HepG2 (cell line): ENCODE data around the gene TMEM121. TPM values are rescaled to one million over a fixed set of nuclear protein-coding genes. Genes with fewer than 3 reads are reported as not detected.
A peak's percentile ranks its signal among the peaks of the same experiment; 100 is the strongest.

ENCODE experiments used
- HMG20A ChIP-seq: IDR thresholded peaks from 2 replicates; pipeline ENCODE4 v1.6.1; 2016; ENCODE audit warnings: borderline replicate concordance
- NFRKB ChIP-seq: fragments of 450-650 bp; IDR thresholded peaks from 2 replicates; pipeline ENCODE4 v1.6.1; 2017
- NR2C2 ChIP-seq: sonication (generic); formaldehyde crosslinking; IDR thresholded peaks from 2 replicates; pipeline ENCODE4 v1.4.0; 2020; ENCODE audit warnings: missing genetic modification reagents, mild to moderate bottlenecking, moderate library complexity, borderline replicate concordance
- PATZ1 ChIP-seq: sonication (generic); formaldehyde crosslinking; IDR thresholded peaks from 2 replicates; pipeline ENCODE4 v1.4.0; 2020; ENCODE audit warnings: missing genetic modification reagents
- POLR2G ChIP-seq: fragments of 200-400 bp; formaldehyde crosslinking; IDR thresholded peaks from 2 replicates; pipeline ENCODE4 v1.6.1; 2018; ENCODE audit warnings: mild to moderate bottlenecking, low read depth, low read length, moderate library complexity
- RBFOX2 ChIP-seq: fragments of 200-400 bp; formaldehyde crosslinking; IDR thresholded peaks from 2 replicates; pipeline ENCODE4 v1.6.1; 2017; ENCODE audit warnings: low read depth, mild to moderate bottlenecking, low read length
- SIX4 ChIP-seq: sonication (generic); formaldehyde crosslinking; IDR thresholded peaks from 2 replicates; pipeline ENCODE4 v1.4.0; 2020; ENCODE audit warnings: missing genetic modification reagents
- TP53 ChIP-seq: sonication (generic); formaldehyde crosslinking; conservative IDR thresholded peaks from 2 replicates; pipeline ENCODE4 v1.4.0; 2020; ENCODE audit warnings: missing genetic modification reagents
- TRIM24 ChIP-seq: sonication (generic); formaldehyde crosslinking; IDR thresholded peaks from 2 replicates; pipeline ENCODE4 v1.8.0; 2022; ENCODE audit warnings: mild to moderate bottlenecking, missing genetic modification reagents
- YEATS2 ChIP-seq: sonication (generic); formaldehyde crosslinking; IDR thresholded peaks from 2 replicates; pipeline ENCODE4 v1.4.0; 2020; ENCODE audit warnings: missing genetic modification reagents, borderline replicate concordance
- ZFX ChIP-seq: sonication (generic); formaldehyde crosslinking; IDR thresholded peaks from 2 replicates; pipeline ENCODE4 v1.4.0; 2020; ENCODE audit warnings: mild to moderate bottlenecking, low read depth, missing genetic modification reagents, moderate library complexity
- ZMYM2 ChIP-seq: sonication (generic); formaldehyde crosslinking; IDR thresholded peaks from 2 replicates; pipeline ENCODE4 v1.8.0; 2022; ENCODE audit warnings: mild to moderate bottlenecking, missing genetic modification reagents
- ZNF407 ChIP-seq: sonication (generic); formaldehyde crosslinking; IDR thresholded peaks from one replicate; pipeline ENCODE4 v1.5.1; 2020; ENCODE audit warnings: mild to moderate bottlenecking, missing genetic modification reagents; ENCODE audit errors: not compliant biosample characterization
- ZXDC ChIP-seq: sonication (generic); formaldehyde crosslinking; IDR thresholded peaks from 2 replicates; pipeline ENCODE4 v1.5.0; 2020; ENCODE audit warnings: mild to moderate bottlenecking, missing genetic modification reagents
- polyA plus RNA-seq, 8 experiments: library from polyadenylated mRNA; depleted of rRNA in 3 of 8; stranded (reverse) in 7 of 8; unstranded in 1 of 8; fragments of >200 nt; fragmentation: Illumina TruSeq in 4 of 8; extraction: Trizol in 4 of 8; gene quantifications; 2 replicates each; pipeline versions ENCODE4 v1.2.1 to v1.2.3, GENCODE V29; 2011 to 2016; ENCODE audit warnings: low read depth in 4 of 8, missing spikeins in 1 of 8, mixed read lengths in 1 of 8; ENCODE audit not compliant: insufficient read depth in 1 of 8
- total RNA-seq, 5 experiments: library from RNA; depleted of rRNA; stranded (reverse); fragments of >200 nt; fragmentation: Illumina TruSeq; extraction: Trizol; gene quantifications; 2 replicates each; pipeline ENCODE4 v1.2.3, GENCODE V29; 2016; ENCODE audit warnings: low read depth in 1 of 5
- TF ChIP-seq, protein P1 (sequence below): sonication (generic); formaldehyde crosslinking; IDR thresholded peaks from 2 replicates; pipeline ENCODE4 v1.9.0; 2022; ENCODE audit warnings: missing genetic modification reagents, mild to moderate bottlenecking, borderline replicate concordance

TMEM121 gene
- total and polyA plus RNA-seq, 2 of the 13 experiments (the other 11 are each of a cell fraction or from before 2014, with no cell fraction given): 6.6 to 19.0 TPM

GRCh38 chr14:105487449-105487985, 38.9 kb upstream of the TMEM121 start (continued):
- TF ChIP-seq PATZ1 (CRISPR knock-in tag) (0 out of 2 replicates have a peak, but pooled peaks have one; percentile 10), ZNF407 (no peak), NFRKB (no peak), TP53 (CRISPR knock-in tag) (no peak), TRIM24 (CRISPR knock-in tag) (no peak), YEATS2 (CRISPR knock-in tag) (no peak), ZFX (CRISPR knock-in tag) (peak; percentile 15), RBFOX2 (peak; percentile 63; the same call in 1 of the 2 replicates), HMG20A (CRISPR knock-in tag) (no peak), ZMYM2 (no peak), POLR2G (no peak; the same call in 1 of the 2 replicates), ZXDC (no peak), SIX4 (CRISPR knock-in tag) (no peak), NR2C2 (CRISPR knock-in tag) (peak; percentile 57; the same call in 1 of the 2 replicates)
- TF ChIP-seq, protein P1, sequence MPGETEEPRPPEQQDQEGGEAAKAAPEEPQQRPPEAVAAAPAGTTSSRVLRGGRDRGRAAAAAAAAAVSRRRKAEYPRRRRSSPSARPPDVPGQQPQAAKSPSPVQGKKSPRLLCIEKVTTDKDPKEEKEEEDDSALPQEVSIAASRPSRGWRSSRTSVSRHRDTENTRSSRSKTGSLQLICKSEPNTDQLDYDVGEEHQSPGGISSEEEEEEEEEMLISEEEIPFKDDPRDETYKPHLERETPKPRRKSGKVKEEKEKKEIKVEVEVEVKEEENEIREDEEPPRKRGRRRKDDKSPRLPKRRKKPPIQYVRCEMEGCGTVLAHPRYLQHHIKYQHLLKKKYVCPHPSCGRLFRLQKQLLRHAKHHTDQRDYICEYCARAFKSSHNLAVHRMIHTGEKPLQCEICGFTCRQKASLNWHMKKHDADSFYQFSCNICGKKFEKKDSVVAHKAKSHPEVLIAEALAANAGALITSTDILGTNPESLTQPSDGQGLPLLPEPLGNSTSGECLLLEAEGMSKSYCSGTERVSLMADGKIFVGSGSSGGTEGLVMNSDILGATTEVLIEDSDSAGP (CRISPR knock-in tag): peak; percentile 52; the same call in 1 of the 2 replicates
